Psoas muscle (tissue), 8 donors: ENCODE results near the gene PLD3. TPM values are rescaled to one million over a fixed set of nuclear protein-coding genes. Genes with fewer than 3 reads are reported as not detected.
A peak's percentile ranks its signal among the peaks of the same experiment; 100 is the strongest.
"Not testable (repeated sequence)": the region's sequence is repeated elsewhere in the genome, so short reads cannot be mapped to it uniquely, and the experiment has no call there.

Source experiments
- ATAC-seq, 4 donors: fragments of 200-7000 bp; cut with Tn5 transposase; one replicate each; pipeline ENCODE4 v1.9.1; 2020; ENCODE audit warnings: moderate library complexity in 3 of 4, mild to moderate bottlenecking in 2 of 4
- DNase-seq, 2 donors: peaks; one replicate each; pipeline ENCODE4 v3.0.0-alpha.2; 2020
- H3K27ac ChIP-seq: fragments of 200-600 bp; one replicate; pipeline ENCODE4 v1.8.0; 2022
- H3K27me3 ChIP-seq, 3 donors: fragments of 200-600 bp in 1 of 3; one replicate each; pipeline versions ENCODE4 v1.6.1 to v1.8.0; 2013 to 2022; ENCODE audit warnings: low read length in 2 of 3, mild to moderate bottlenecking in 2 of 3, moderate library complexity in 1 of 3; ENCODE audit not compliant: insufficient read depth in 3 of 3
- H3K36me3 ChIP-seq, 2 donors: fragments of 200-600 bp in 1 of 2; one replicate each; pipeline versions ENCODE4 v1.6.1 to v1.8.0; 2013 to 2022; ENCODE audit warnings: low read depth in 1 of 2, mild to moderate bottlenecking in 1 of 2, moderate library complexity in 1 of 2; ENCODE audit not compliant: insufficient read depth in 1 of 2
- H3K4me1 ChIP-seq: fragments of 200-600 bp; one replicate; pipeline ENCODE4 v1.8.0; 2022
- H3K4me3 ChIP-seq: fragments of 200-600 bp; one replicate; pipeline ENCODE4 v1.8.0; 2022; ENCODE audit warnings: mild to moderate bottlenecking
- H3K9me3 ChIP-seq: fragments of 200-600 bp; one replicate; pipeline ENCODE4 v1.8.0; 2022
- WGBS, 3 donors: extraction: QIAGEN DNeasy Blood & Tissue Kit; methylation state at CpG; one replicate each; pipeline versions ENCODE4 v1.1.6 to v1.1.7; 2013; 5-methylcytosine and 5-hydroxymethylcytosine counted together
- intact Hi-C, 2 donors: fragments of 100-400 bp; cut with DNase I; formaldehyde crosslinking; loops; one replicate each; pipeline versions ENCODE4 v1.11.0 to v1.14.2; 2022
- polyA plus RNA-seq, 3 donors: library from polyadenylated mRNA; stranded (reverse); fragments of 200-250 nt; gene quantifications; one replicate each; pipeline ENCODE4 v1.2.3, GENCODE V29; 2013
- total RNA-seq, 4 donors: library from RNA; stranded (reverse); fragmentation: NEBNext Ultra II Directional in 2 of 4; extraction: Animal tissue kit (Norgen Biotek cat#: 25700) in 2 of 4; gene quantifications; one replicate each; pipeline versions ENCODE4 v1.2.1 to v1.2.4, GENCODE V29; 2021 to 2023
- TF ChIP-seq, protein P1 (sequence below): fragments of 200-600 bp; IDR thresholded peaks from one replicate; pipeline ENCODE4 v1.8.0; 2022; ENCODE audit warnings: antibody characterized with exemption
- donor health status: healthy with polysubstance abuse.
- donor health status: DM: no; HTN: no; CAD: no; lungs with moderate emphysema.
- donor health status: Bipolar disorder and iron deficiency.
- donor health status: healthy.
- donor health status: DM: yes; HTN: yes; CAD: no.
- donor health status: DM: no; HTN: no; CAD: no.
- donor health status: DM: no; HTN: no; CAD: no.
- donor health status: DM: yes; HTN: yes; CAD: no.

Gene PLD3
- total and polyA plus RNA-seq, 7 donors, result 60.2 to 116 (median 84.2) TPM

DNA sequence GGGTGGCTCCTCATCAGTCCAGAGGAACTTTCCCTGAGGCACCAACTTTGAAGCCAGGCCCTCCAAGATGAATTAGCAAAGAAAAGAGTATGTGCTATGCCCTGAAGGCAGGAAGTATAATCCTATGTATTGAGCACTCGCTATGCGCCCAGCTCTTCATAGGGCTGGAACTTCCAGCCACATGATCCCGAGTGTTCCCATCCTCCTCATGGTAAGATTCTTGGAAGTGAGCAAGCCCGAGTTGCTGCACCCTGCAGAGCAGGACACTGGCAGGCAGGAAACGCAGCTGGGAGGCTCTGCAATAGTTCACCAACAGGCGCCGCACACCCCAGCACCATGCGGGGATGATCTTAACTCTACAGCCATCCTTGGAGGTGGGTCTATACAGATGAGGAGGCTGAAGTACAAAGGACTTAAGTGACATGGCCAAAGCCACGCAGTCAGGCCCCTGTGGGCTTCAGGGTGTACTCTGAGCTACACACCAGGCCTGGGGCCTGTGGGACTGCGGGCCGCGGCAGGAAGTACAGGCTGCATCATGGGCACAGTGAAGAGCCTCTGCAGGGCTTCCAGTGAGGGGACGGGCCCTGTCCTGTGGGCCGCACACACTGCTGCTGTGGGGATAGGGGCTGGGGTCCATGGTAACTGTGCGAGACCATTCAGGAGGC lies 25.4 kb upstream of the PLD3 start:
- Histone ChIP-seq H3K27me3 (no peaks in the 10 kb centered on the region), H3K36me3 (peaks cover 9 to 93% of the 10 kb centered on the region in 2 donors), H3K4me1 (no peaks in the 10 kb centered on the region), H3K4me3 (no peak overlapping the region), H3K27ac (no peak overlapping the region), H3K9me3 (no peaks in the 10 kb centered on the region)
- 86 to 94% (median 94%) methylated on average over 15 of the region's 15 CpGs for WGBS, 3 donors
- peak in 1 of 4 donors; percentile 16 for ATAC-seq
- TF ChIP-seq, protein P1, sequence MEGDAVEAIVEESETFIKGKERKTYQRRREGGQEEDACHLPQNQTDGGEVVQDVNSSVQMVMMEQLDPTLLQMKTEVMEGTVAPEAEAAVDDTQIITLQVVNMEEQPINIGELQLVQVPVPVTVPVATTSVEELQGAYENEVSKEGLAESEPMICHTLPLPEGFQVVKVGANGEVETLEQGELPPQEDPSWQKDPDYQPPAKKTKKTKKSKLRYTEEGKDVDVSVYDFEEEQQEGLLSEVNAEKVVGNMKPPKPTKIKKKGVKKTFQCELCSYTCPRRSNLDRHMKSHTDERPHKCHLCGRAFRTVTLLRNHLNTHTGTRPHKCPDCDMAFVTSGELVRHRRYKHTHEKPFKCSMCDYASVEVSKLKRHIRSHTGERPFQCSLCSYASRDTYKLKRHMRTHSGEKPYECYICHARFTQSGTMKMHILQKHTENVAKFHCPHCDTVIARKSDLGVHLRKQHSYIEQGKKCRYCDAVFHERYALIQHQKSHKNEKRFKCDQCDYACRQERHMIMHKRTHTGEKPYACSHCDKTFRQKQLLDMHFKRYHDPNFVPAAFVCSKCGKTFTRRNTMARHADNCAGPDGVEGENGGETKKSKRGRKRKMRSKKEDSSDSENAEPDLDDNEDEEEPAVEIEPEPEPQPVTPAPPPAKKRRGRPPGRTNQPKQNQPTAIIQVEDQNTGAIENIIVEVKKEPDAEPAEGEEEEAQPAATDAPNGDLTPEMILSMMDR, result no peak
- intact Hi-C loops, result no loop called here
- no peak for DNase-seq

DNA sequence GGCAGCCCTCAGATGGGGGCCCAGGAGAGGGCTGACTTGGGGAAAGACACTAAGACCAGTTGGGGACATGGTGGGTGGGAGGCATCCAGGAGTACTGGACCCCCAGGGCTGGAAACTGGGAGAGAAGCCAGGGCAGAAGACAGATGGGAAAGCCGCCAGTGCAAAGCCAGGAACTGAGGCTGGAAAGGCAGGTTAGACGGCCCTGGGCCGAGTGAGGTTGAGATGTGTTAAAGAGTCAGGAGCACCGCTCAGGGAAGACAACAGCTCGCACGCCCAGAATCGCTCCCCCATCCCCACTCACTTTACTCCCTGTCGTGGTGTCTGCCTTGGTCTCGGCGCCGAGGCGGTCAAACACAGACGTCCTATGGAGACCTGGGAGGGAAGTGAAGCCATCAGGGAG lies 24.8 kb upstream of the PLD3 start:
- WGBS, 3 donors, result 88 to 93% (median 91%) methylated on average over 13 of the region's 13 CpGs
- no peak overlapping the region for H3K27ac ChIP-seq
- no peaks in the 10 kb centered on the region for H3K4me1 ChIP-seq
- intact Hi-C loops, result no loop called here
- no peak for ATAC-seq
- no peak for DNase-seq
- H3K4me3 ChIP-seq, result no peak overlapping the region
- no peaks in the 10 kb centered on the region for H3K9me3 ChIP-seq
- peaks cover 9 to 97% of the 10 kb centered on the region in 2 donors for H3K36me3 ChIP-seq
- H3K27me3 ChIP-seq, result no peaks in the 10 kb centered on the region
- TF ChIP-seq, protein P1, result no peak

DNA sequence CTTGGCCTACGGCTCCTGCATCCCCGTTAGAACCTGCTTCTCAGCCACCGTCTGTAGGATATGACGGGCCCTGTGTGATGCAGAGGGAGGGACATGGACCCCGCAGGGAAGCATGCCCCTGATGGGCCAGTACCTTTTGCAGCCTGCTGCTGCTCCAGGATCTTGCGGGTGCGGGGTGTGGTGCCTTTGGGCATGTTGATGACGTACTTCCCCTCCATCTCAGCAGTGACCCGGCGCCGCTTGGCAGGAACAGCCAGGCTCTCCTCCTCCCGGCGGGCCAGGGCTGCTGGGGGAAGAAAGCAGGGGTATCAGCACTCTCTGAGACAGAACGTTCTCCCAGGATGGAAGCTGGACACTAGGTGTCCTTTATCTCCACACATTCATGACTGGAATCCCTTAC lies 22.3 kb upstream of the PLD3 start:
- 89 to 92% (median 91%) methylated on average over 14 of the region's 14 CpGs for WGBS, 3 donors
- H3K27me3 ChIP-seq, result no peaks in the 10 kb centered on the region
- H3K36me3 ChIP-seq, result peaks cover 8 to 100% of the 10 kb centered on the region in 2 donors
- no peak overlapping the region for H3K27ac ChIP-seq
- no peaks in the 10 kb centered on the region for H3K9me3 ChIP-seq
- TF ChIP-seq, protein P1, result no peak
- intact Hi-C loops, result no loop called here
- ATAC-seq, result no peak
- H3K4me1 ChIP-seq, result no peaks in the 10 kb centered on the region
- H3K4me3 ChIP-seq, result no peak overlapping the region
- DNase-seq, result no peak

DNA sequence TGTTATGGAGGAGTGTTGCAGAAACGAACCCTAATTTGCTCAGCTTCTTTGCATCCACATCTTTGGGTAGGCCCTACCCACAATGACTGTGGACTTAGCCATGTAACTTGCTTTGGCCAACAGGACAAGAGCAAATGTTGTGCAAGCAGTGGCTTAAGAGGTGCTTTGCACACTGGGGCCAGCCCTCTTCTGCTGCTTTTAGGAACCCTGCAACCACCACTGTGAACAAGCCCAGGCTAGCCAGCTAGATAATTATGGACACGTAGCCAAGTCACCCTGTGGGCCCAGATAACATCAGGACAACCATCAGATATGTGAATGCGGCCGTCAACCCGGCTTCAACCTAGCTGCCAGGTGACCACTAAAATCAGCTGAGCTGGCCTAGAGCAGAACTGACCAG lies 17.4 kb upstream of the PLD3 start:
- intact Hi-C loops, result no loop called here
- ATAC-seq (peak in 1 of 4 donors; percentile 20), DNase-seq (no peak)
- H3K4me1 ChIP-seq, result no peaks in the 10 kb centered on the region
- 96 to 98% (median 97%) methylated on average over 5 of the region's 5 CpGs for WGBS, 3 donors
- H3K27me3 ChIP-seq, result no peaks in the 10 kb centered on the region
- H3K27ac ChIP-seq, result no peak overlapping the region
- no peak overlapping the region for H3K4me3 ChIP-seq
- H3K36me3 ChIP-seq, result peaks cover 10 to 98% of the 10 kb centered on the region in 2 donors
- H3K9me3 ChIP-seq, result no peaks in the 10 kb centered on the region
- TF ChIP-seq, protein P1, result no peak

DNA sequence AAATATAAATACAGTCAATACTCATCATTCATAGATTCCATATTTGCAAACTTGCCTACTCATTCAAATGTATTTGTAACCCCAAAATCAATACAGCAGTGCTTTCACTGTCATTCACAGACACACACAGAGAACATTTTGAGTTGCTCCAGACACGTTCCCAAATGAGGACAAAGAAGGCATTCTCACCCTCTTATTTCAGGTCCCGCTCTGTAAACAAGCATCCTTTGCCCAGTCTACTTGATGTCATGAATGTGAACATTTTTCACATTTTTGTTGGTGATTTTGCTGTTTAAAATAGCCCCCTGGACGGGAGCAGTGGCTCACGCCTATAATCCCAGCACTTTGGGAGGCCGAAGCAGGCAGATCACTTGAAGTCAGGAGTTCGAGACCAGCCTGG lies 15.8 kb upstream of the PLD3 start:
- Histone ChIP-seq H3K27ac (no peak overlapping the region), H3K27me3 (no peaks in the 10 kb centered on the region), H3K4me1 (no peaks in the 10 kb centered on the region), H3K4me3 (no peak overlapping the region), H3K9me3 (no peaks in the 10 kb centered on the region), H3K36me3 (peaks cover 7 to 91% of the 10 kb centered on the region in 2 donors)
- TF ChIP-seq, protein P1, result no peak
- WGBS, 3 donors, result 83 to 88% (median 87%) methylated on average over 6 of the region's 6 CpGs
- intact Hi-C loops, result no loop called here
- ATAC-seq, result no peak
- no peak for DNase-seq

DNA sequence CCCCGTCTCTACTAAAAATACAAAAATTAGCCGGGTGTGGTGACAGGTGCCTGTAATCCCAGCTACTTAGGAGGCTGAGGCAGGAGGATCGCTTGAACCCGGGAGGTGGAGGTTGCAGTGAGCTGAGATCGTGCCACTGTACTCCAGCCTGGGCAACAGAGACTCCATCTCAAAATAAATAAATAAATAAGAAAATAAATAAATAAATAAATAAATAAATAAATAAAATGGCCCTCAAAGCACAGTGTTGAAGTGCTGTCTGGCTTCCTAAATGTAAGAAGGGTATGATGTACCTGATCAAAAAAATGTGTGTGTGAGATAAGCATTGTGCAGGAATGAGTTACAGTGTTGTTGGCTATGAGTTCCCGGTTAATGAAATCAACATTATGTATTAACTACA lies 15.4 kb upstream of the PLD3 start:
- intact Hi-C loops, H3K9me3 ChIP-seq, H3K4me3 ChIP-seq, DNase-seq, H3K27ac ChIP-seq, H3K4me1 ChIP-seq, H3K27me3 ChIP-seq, ATAC-seq: not testable (repeated sequence)
- WGBS, 3 donors, result 92 to 94% (median 94%) methylated on average over 6 of the region's 6 CpGs
- peaks cover 4 to 87% of the 10 kb centered on the region in 2 donors for H3K36me3 ChIP-seq
